ENCODE results near the gene CRYGC. TPM values are rescaled to one million over a fixed set of nuclear protein-coding genes. Genes with fewer than 3 reads are reported as not detected.

CRYGC gene
- total and polyA plus RNA-seq, 2 experiments from 2014 or later: not detected

DNA sequence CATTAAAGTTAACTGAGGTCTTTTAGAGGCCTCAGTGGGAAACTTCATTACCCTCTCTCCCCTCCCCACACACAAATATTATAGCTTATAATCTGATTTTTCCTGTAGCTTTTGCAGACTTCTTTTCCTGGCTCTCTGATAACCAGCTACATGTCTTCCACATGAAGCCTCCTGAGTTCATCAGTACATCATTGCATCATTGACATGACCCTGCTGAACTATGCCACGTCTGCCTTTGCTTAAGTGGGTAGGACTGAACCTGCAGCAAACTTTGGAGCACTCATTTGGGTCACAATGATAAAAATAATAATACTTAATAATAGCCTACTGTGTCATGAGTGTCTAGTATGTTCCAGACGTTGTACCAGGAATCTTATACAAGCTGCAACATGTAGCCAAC, 26.8 kb upstream of the CRYGC start:
- ATAC-seq (no peak), DNase-seq (ENCODE audit: low spot score) (no peak)
- H3K27me3 ChIP-seq (ENCODE audit: insufficient read depth): no peaks in the 10 kb centered on the region
- no peaks in the 10 kb centered on the region for H4K20me1 ChIP-seq (replicated peaks; ENCODE audit: insufficient read depth)
- Mint-ChIP-seq H3K36me3 (ENCODE audit: low read depth) (no peaks in the 10 kb centered on the region), H3K9me3 (peaks cover 4% of the 10 kb centered on the region; the same call in 1 of the 3 replicates), H3K27ac (no peak overlapping the region), H3K4me1 (no peaks in the 10 kb centered on the region), H3K4me3 (no peak overlapping the region), H3K27me3 (ENCODE audit: insufficient read depth, low read depth, poor library complexity) (no peaks in the 10 kb centered on the region)
- no peak overlapping the region for H3K4me2 ChIP-seq
- H3K27ac ChIP-seq (ENCODE audit: low read depth): no peak overlapping the region
- no peaks in the 10 kb centered on the region for H3K4me1 ChIP-seq (ENCODE audit: insufficient read depth)
- no peaks in the 10 kb centered on the region for H3F3A ChIP-seq (replicated peaks; ENCODE audit: low read depth)
- no peaks in the 10 kb centered on the region for H3K79me2 ChIP-seq (replicated peaks; ENCODE audit: insufficient read depth)
- no peak overlapping the region for H3K4me3 ChIP-seq
- H3K36me3 ChIP-seq (ENCODE audit: insufficient read depth): peaks cover 3% of the 10 kb centered on the region
- H2AFZ ChIP-seq: no peak overlapping the region
- H3K9me2 ChIP-seq (ENCODE audit: insufficient read depth): peaks cover 2% of the 10 kb centered on the region; the same call in 1 of the 2 replicates
- TF ChIP-seq CREB1 (CRISPR knock-in tag; IDR thresholded peaks at IDR 0.05; ENCODE audit: low read depth) (no peak), POLR2AphosphoS5 (IDR thresholded peaks at IDR 0.05; ENCODE audit: low read depth) (no peak), EZH2 (IDR thresholded peaks at IDR 0.05; ENCODE audit: low read depth, unreplicated experiment) (no peak), ZNF331 (CRISPR knock-in tag; IDR thresholded peaks at IDR 0.05; ENCODE audit: low read depth) (no peak), REST (IDR thresholded peaks at IDR 0.05; ENCODE audit: unreplicated experiment) (no peak), ZNF462 (CRISPR knock-in tag; IDR thresholded peaks at IDR 0.05) (no peak), NANOG (IDR thresholded peaks at IDR 0.05; ENCODE audit: borderline replicate concordance) (no peak), STAT1 (IDR thresholded peaks at IDR 0.05; ENCODE audit: unreplicated experiment) (no peak)
- TF ChIP-seq, protein P1, sequence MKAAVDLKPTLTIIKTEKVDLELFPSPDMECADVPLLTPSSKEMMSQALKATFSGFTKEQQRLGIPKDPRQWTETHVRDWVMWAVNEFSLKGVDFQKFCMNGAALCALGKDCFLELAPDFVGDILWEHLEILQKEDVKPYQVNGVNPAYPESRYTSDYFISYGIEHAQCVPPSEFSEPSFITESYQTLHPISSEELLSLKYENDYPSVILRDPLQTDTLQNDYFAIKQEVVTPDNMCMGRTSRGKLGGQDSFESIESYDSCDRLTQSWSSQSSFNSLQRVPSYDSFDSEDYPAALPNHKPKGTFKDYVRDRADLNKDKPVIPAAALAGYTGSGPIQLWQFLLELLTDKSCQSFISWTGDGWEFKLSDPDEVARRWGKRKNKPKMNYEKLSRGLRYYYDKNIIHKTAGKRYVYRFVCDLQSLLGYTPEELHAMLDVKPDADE (IDR thresholded peaks at IDR 0.05): no peak
- TF ChIP-seq, protein P2, sequence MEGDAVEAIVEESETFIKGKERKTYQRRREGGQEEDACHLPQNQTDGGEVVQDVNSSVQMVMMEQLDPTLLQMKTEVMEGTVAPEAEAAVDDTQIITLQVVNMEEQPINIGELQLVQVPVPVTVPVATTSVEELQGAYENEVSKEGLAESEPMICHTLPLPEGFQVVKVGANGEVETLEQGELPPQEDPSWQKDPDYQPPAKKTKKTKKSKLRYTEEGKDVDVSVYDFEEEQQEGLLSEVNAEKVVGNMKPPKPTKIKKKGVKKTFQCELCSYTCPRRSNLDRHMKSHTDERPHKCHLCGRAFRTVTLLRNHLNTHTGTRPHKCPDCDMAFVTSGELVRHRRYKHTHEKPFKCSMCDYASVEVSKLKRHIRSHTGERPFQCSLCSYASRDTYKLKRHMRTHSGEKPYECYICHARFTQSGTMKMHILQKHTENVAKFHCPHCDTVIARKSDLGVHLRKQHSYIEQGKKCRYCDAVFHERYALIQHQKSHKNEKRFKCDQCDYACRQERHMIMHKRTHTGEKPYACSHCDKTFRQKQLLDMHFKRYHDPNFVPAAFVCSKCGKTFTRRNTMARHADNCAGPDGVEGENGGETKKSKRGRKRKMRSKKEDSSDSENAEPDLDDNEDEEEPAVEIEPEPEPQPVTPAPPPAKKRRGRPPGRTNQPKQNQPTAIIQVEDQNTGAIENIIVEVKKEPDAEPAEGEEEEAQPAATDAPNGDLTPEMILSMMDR (conservative IDR thresholded peaks at IDR 0.05; ENCODE audit: low read depth in 2 of 2): no peak
